Activated B cell treated with CpG ODN at 0.5 μM for 24 hours (primary cell): Measurements from ENCODE around the gene EVC. TPM values are rescaled to one million over a fixed set of nuclear protein-coding genes. Genes with fewer than 3 reads are reported as not detected.

Source experiments
- ATAC-seq: fragments of 200-7000 bp; cut with Tn5 transposase; one replicate; pipeline ENCODE4 v1.10.0; 2021; ENCODE audit warnings: low read depth, mild to moderate bottlenecking, moderate library complexity
- CTCF ChIA-PET: fragments of 350-600 bp; sonication (Branson Sonifier 250); formaldehyde crosslinking; loops from one replicate; lab custom pipeline; 2021; ENCODE audit warnings: antibody characterized with exemption; lab: Charles Lee
- POLR2A ChIA-PET: fragments of 350-600 bp; sonication (Branson Sonifier 250); formaldehyde crosslinking; loops from one replicate; lab custom pipeline; 2021; ENCODE audit warnings: antibody characterized with exemption; lab: Charles Lee
- DNase-seq: peaks from one replicate; pipeline ENCODE4 v3.0.0; 2022
- H3K27ac Mint-ChIP-seq: one replicate; pipeline ENCODE4 v1.8.0; 2020; ENCODE audit warnings: mixed read lengths
- H3K27me3 Mint-ChIP-seq: one replicate; pipeline ENCODE4 v1.8.0; 2021; ENCODE audit warnings: mixed read lengths
- H3K36me3 Mint-ChIP-seq: one replicate; pipeline ENCODE4 v1.8.0; 2021; ENCODE audit warnings: low read depth, mixed read lengths
- H3K4me1 Mint-ChIP-seq: one replicate; pipeline ENCODE4 v1.8.0; 2021; ENCODE audit warnings: mixed read lengths
- H3K4me3 Mint-ChIP-seq: one replicate; pipeline ENCODE4 v1.8.0; 2020; ENCODE audit warnings: mild to moderate bottlenecking, mixed read lengths
- H3K9me3 Mint-ChIP-seq: one replicate; pipeline ENCODE4 v1.8.0; 2020; ENCODE audit warnings: mixed read lengths
- intact Hi-C: fragments of 100-400 bp; cut with micrococcal nuclease; formaldehyde crosslinking; loops from one replicate; pipeline ENCODE4 v1.15.1; 2024
- total RNA-seq: library from RNA; stranded (reverse); gene quantifications from 2 replicates; pipeline ENCODE4 v1.2.3, GENCODE V29; 2022
- TF ChIP-seq, protein P1 (sequence below): fragments of 200-600 bp; IDR thresholded peaks from one replicate; pipeline ENCODE4 v1.8.0; 2022; ENCODE audit warnings: antibody characterized with exemption, mild to moderate bottlenecking

EVC gene
- total RNA-seq, 1 donor from 2014 or later = 0.16 TPM

DNA sequence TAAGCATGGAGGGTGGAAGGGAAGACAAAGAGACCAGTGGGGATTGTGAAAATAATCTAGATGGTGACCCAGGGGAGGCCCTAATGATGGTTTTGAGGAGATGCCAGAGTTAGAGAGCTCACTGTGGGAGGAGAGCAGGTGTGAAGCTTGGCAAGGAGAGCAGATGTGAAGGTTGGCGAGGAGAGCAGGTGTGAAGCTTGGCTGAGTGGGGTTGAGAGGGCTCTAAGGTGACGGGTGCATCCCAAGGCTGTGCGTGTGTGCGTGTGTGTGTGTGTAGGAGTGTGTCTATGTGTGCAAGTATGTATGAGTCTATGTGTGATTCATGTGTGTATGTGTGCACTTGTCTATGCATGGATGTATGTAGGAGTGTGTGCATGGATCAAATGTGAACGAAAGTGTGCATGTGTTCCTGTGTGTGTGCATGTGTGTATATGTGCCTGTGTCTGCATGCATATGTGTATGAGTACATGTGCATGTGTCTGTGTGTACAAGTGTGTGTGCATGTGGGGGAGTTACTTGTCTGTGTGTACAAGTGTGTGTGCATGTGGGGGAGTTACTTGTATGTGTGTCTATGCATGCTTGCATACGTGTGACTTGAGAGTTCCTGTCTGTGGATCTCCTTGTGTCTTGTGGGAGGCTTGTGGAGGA, 72.0 kb downstream of the EVC start:
- ChIA-PET CTCF (no interaction called here), POLR2A (no interaction called here)
- DNase-seq (no peak), ATAC-seq (no peak)
- Mint-ChIP-seq H3K4me3 (no peak overlapping the region), H3K36me3 (no peaks in the 10 kb centered on the region), H3K27me3 (no peaks in the 10 kb centered on the region), H3K9me3 (peaks cover 3% of the 10 kb centered on the region), H3K4me1 (no peaks in the 10 kb centered on the region), H3K27ac (no peak overlapping the region)
- TF ChIP-seq, protein P1, sequence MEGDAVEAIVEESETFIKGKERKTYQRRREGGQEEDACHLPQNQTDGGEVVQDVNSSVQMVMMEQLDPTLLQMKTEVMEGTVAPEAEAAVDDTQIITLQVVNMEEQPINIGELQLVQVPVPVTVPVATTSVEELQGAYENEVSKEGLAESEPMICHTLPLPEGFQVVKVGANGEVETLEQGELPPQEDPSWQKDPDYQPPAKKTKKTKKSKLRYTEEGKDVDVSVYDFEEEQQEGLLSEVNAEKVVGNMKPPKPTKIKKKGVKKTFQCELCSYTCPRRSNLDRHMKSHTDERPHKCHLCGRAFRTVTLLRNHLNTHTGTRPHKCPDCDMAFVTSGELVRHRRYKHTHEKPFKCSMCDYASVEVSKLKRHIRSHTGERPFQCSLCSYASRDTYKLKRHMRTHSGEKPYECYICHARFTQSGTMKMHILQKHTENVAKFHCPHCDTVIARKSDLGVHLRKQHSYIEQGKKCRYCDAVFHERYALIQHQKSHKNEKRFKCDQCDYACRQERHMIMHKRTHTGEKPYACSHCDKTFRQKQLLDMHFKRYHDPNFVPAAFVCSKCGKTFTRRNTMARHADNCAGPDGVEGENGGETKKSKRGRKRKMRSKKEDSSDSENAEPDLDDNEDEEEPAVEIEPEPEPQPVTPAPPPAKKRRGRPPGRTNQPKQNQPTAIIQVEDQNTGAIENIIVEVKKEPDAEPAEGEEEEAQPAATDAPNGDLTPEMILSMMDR = no peak
- intact Hi-C loops = no loop called here

DNA sequence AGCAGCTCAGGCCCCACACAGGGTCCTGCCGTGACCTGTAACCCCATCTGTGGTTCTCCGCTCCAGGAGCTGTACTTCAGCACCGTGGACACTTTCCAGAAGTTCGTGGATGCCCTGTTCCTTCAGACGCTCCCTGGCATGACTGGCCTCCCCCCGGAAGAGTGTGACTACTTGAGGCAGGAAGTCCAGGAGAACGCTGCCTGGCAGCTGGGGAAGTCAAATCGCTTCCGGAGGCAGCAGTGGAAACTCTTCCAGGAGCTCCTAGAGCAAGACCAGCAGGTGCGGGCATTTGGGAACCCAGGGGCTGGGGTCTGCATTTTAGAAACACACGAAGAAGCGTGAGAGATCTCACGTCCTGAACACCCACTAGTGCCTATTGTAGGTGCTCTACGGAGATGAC, 72.5 kb downstream of the EVC start:
- Mint-ChIP-seq H3K9me3 (peaks cover 4% of the 10 kb centered on the region), H3K4me1 (no peaks in the 10 kb centered on the region), H3K36me3 (no peaks in the 10 kb centered on the region), H3K4me3 (no peak overlapping the region), H3K27ac (no peak overlapping the region), H3K27me3 (no peaks in the 10 kb centered on the region)
- POLR2A ChIA-PET = no interaction called here
- DNase-seq (no peak), ATAC-seq (no peak)
- TF ChIP-seq, protein P1 = no peak
- intact Hi-C loops = no loop called here
- CTCF ChIA-PET = no interaction called here

DNA sequence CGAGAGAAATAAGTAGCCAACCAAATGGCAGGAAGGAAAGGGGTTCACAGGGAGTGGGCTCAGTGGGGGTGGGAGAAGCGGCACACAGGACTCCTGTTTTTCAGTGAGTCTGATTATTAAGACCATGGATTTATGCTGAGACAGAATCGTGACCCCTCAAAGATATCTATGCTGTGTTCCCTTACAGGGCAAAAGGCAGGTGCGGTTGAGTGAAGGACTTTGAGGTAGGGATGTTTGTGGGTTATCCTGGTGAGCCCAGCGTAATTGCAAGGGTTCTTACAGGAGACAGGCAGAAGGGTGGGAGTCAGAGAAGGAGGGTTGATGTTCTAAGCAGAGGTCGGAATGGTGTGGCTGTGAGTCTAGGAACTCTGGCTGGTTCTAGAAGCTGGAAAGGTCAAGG, 73.0 kb downstream of the EVC start:
- no peaks in the 10 kb centered on the region for H3K36me3 Mint-ChIP-seq
- POLR2A ChIA-PET = no interaction called here
- H3K27ac Mint-ChIP-seq = no peak overlapping the region
- TF ChIP-seq, protein P1 = no peak
- intact Hi-C loops = no loop called here
- no peaks in the 10 kb centered on the region for H3K27me3 Mint-ChIP-seq
- ATAC-seq (no peak), DNase-seq (no peak)
- peaks cover 6% of the 10 kb centered on the region for H3K9me3 Mint-ChIP-seq
- no peak overlapping the region for H3K4me3 Mint-ChIP-seq
- CTCF ChIA-PET = no interaction called here
- no peaks in the 10 kb centered on the region for H3K4me1 Mint-ChIP-seq

DNA sequence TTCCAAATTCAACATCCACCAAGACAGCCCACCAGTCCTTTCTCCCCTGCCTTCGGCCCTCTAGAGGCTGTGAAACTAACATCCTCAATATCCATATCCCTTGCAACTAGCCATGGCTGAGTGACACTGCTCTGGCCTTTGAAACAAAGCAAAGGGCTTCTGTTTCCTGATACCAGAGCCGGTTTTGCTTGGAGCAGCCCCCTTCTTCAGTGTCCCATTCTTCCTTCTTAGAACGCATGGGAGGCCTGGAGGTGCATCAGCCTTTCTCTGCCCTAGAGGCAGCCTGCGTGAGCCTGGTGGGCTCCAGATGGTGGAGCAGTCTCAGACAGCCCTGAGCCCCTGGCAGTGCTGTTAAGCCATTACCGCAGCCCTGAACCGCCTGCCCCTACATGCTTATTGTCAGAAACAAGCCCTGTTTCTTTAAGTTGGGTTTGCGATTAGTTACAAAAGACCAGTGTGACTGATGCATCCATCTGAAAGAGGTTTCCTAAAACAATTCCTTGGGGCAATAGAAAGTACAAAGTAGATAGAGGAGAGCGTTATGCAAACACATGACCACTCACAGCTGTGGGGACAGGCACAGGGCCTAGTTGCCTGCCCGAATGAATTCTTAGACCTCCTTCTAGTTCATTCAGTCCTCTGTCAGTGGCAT, 74.1 kb downstream of the EVC start:
- H3K27ac Mint-ChIP-seq = no peak overlapping the region
- peaks cover 6% of the 10 kb centered on the region for H3K9me3 Mint-ChIP-seq

More for the DNA sequence above, 74.1 kb downstream of the EVC start:
- Mint-ChIP-seq H3K4me3 (no peak overlapping the region), H3K27me3 (no peaks in the 10 kb centered on the region), H3K36me3 (no peaks in the 10 kb centered on the region), H3K4me1 (no peaks in the 10 kb centered on the region)
- intact Hi-C loops = no loop called here
- no peak for ATAC-seq
- no peak for DNase-seq
- CTCF ChIA-PET = no interaction called here
- POLR2A ChIA-PET = no interaction called here
- TF ChIP-seq, protein P1 = no peak
